GM21825 (cell line): ENCODE data around the gene DOCK9.
"Not testable (repeated sequence)": the region's sequence is repeated elsewhere in the genome, so short reads cannot be mapped to it uniquely, and the experiment has no call there.

Experiments used
- ATAC-seq: cut with Tn5 transposase; IDR thresholded peaks from one replicate; pipeline ENCODE4 v1.9.1; 2021; ENCODE audit warnings: mild to moderate bottlenecking, moderate library complexity; ENCODE audit not compliant: unreplicated experiment

DOCK9 gene

DNA sequence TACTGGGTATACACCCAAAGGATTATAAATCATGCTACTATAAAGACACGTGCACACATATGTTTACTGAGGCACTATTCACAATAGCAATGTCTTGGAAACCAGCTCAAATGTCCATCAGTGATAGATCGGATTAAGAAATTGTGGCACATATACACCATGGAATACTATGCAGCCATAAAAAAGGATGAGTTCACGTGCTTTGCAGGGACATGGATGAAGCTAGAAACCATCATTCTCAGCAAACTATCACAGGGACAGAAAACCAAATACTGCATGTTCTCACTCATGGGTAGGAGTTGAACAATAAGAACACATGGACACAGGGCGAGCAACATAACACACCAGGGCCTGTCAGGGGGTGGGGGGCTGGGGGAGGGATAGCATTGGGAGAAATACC, 223.4 kb downstream of the DOCK9 start:
- not testable (repeated sequence) for ATAC-seq

DNA sequence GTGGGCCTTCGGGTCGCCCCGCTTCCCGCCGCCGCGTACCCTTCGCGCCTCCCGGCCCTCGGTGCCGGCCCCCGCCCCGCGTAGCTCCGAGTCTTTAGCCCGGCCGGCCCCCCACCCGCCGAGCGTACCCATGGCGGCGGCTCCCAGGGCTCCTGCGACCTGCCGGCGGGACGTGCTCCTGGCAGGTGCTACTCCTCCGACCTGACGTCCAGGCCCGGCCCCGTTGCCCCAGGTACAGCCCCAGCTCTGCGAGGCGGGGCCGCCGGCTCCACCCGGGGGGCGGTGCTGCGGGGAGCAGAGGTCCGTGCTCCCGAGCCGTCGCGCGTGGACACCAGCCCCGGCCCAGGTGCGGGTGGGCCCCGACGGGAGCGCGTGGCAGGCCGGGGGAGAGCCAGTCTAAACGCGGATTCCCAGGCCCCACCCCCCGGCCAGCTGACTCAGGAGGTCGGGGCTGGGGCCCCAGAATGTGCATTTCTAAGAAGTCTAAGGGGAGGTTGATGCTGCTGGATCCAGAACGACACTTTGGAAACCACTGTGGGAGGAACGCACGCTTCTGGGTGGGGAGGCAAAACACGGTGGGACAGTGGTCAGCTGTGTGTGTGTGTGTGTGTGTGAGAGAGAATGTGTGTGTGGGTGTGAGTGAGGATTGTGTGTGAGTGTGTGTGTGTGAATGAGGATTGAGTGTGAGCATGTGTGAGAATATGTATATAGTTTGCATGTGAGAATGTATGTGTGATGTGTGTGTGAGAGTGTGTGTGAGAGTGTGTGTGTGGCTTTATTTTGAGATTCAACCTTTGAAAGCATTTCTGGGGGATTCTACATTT, 225.2 kb downstream of the DOCK9 start, which contains the start of gene SLC15A1:
Gene SLC15A1 (minus strand): TSS at position 206 of the 824 bp plus-strand sequence. CDS start 74 bp downstream, at position 132.
- ATAC-seq: no peak

- no peak for ATAC-seq
Measured at GRCh38 chr13:98751861-98752466, 225.9 kb downstream of the DOCK9 start.

GRCh38 chr13:98751367-98751782, 226.5 kb downstream of the DOCK9 start:
- no peak for ATAC-seq

GRCh38 chr13:98749501-98749900, 228.4 kb downstream of the DOCK9 start:
- no peak for ATAC-seq

- ATAC-seq: no peak
Measured at GRCh38 chr13:98746968-98747367, 230.9 kb downstream of the DOCK9 start.
